HG03139 (cell line): ENCODE measurements around the gene RAP1GAP2.
"Not testable (repeated sequence)": the region's sequence is repeated elsewhere in the genome, so short reads cannot be mapped to it uniquely, and the experiment has no call there.

ENCODE experiments used
- ATAC-seq: cut with Tn5 transposase; IDR thresholded peaks from one replicate; pipeline ENCODE4 v1.9.1; 2021; ENCODE audit not compliant: unreplicated experiment

The RAP1GAP2 gene

GRCh38 chr17:2814049-2814448 is 17.8 kb downstream of the RAP1GAP2 start:
- peak; percentile 19 for ATAC-seq

GRCh38 chr17:2814481-2815341 is 18.5 kb downstream of the RAP1GAP2 start:
- ATAC-seq, result peak; percentile 55

GRCh38 chr17:2815781-2816185 is 19.5 kb downstream of the RAP1GAP2 start:
- no peak for ATAC-seq

GRCh38 chr17:2816688-2817087 is 20.4 kb downstream of the RAP1GAP2 start:
- no peak for ATAC-seq

GRCh38 chr17:2819294-2819693 is 23.1 kb downstream of the RAP1GAP2 start:
- ATAC-seq, result not testable (repeated sequence)

GRCh38 chr17:2819921-2820501 is 23.8 kb downstream of the RAP1GAP2 start:
- no peak for ATAC-seq

GRCh38 chr17:2821868-2822267 is 25.6 kb downstream of the RAP1GAP2 start:
- no peak for ATAC-seq

GRCh38 chr17:2822358-2822757 is 26.1 kb downstream of the RAP1GAP2 start:
- ATAC-seq, result no peak

- ATAC-seq, result no peak
These were observed 29.2 kb downstream of the RAP1GAP2 start for GRCh38 chr17:2825253-2825970.

GRCh38 chr17:2828397-2829038 is 32.3 kb downstream of the RAP1GAP2 start:
- no peak for ATAC-seq

- no peak for ATAC-seq
These were observed 34.4 kb downstream of the RAP1GAP2 start for GRCh38 chr17:2830678-2831077.

GRCh38 chr17:2835780-2836179 is 39.5 kb downstream of the RAP1GAP2 start:
- no peak for ATAC-seq

GRCh38 chr17:2837147-2837561 is 40.9 kb downstream of the RAP1GAP2 start:
- peak; percentile 61 for ATAC-seq

GRCh38 chr17:2841606-2842005 is 45.4 kb downstream of the RAP1GAP2 start:
- no peak for ATAC-seq

- ATAC-seq, result no peak
These were observed 46.2 kb downstream of the RAP1GAP2 start for GRCh38 chr17:2842464-2842863.

- ATAC-seq, result no peak
These were observed 48.2 kb downstream of the RAP1GAP2 start for GRCh38 chr17:2844416-2844815.

GRCh38 chr17:2847381-2848333 is 51.4 kb downstream of the RAP1GAP2 start:
- ATAC-seq, result no peak

- no peak for ATAC-seq
These were observed 53.1 kb downstream of the RAP1GAP2 start for GRCh38 chr17:2849327-2849670.

- ATAC-seq, result no peak
These were observed 54.8 kb downstream of the RAP1GAP2 start for GRCh38 chr17:2850991-2851390.

- ATAC-seq, result no peak
These were observed 55.4 kb downstream of the RAP1GAP2 start for GRCh38 chr17:2851615-2852014.
